ENCODE data around the gene PDE11A. TPM values are rescaled to one million over a fixed set of nuclear protein-coding genes. Genes with fewer than 3 reads are reported as not detected.

PDE11A gene
- total RNA-seq, 2 donors from 2014 or later, result 1.5 to 1.9 TPM

DNA sequence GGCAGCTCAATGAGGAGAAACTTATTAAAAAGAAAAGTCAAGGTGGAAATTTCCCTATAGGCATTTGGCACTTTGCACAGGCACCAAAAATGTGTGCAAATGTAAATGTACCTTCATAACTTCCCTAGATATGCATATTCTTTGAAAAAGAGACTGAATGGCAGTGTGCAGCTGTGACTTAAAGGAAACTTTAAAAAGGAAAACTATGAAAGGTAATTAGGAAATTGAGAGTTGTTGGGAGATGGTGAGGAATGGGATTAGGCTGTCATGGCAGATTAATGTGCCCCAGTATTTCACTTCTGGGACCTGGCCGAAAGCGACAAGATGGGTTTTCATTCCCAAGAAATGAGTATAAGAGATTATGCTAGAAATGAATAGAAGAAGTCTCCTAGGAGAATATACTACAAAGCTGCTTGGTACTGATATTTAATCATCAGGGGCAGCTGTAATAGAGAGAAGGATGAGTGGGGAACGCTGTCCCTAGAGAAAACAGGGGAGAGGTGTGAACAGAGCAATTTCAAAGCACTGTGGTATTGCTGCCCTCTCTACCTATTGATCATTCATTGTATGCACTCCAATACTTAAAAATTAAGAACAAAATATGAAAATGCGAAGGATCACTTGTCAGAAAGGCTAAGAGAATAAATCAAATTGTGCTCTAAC, 366.9 kb downstream of the PDE11A start:
- Histone ChIP-seq H3K27me3 (ENCODE audit: control insufficient read depth, insufficient read depth, low read length, poor library complexity, severe bottlenecking) (peaks cover 22% of the 10 kb centered on the region), H3K9ac (ENCODE audit: extremely low read depth, low read length, poor library complexity, severe bottlenecking) (no peak overlapping the region), H3K4me1 (ENCODE audit: control insufficient read depth, insufficient read depth, low read length) (no peaks in the 10 kb centered on the region), H3K4me3 (ENCODE audit: low read length) (no peak overlapping the region), H3K36me3 (ENCODE audit: control insufficient read depth, insufficient read depth, low read length) (no peaks in the 10 kb centered on the region), H3K9me3 (ENCODE audit: control insufficient read depth, low read length) (no peaks in the 10 kb centered on the region), H3K27ac (ENCODE audit: low read depth, low read length) (no peak overlapping the region)
- Mint-ChIP-seq H3K9me3 (no peaks in the 10 kb centered on the region), H3K27ac (no peak overlapping the region), H3K36me3 (ENCODE audit: low read depth) (no peaks in the 10 kb centered on the region), H3K27me3 (ENCODE audit: insufficient read depth) (peaks cover 5% of the 10 kb centered on the region), H3K4me1 (peaks cover 2% of the 10 kb centered on the region), H3K4me3 (no peak overlapping the region)
- WGBS, 2 experiments (ENCODE audit: insufficient coverage in 1 of 2, insufficient read length in 1 of 2), result 94 to 100% methylated on average over 2 to 4 of the region's 4 CpGs
- TF ChIP-seq, protein P1, sequence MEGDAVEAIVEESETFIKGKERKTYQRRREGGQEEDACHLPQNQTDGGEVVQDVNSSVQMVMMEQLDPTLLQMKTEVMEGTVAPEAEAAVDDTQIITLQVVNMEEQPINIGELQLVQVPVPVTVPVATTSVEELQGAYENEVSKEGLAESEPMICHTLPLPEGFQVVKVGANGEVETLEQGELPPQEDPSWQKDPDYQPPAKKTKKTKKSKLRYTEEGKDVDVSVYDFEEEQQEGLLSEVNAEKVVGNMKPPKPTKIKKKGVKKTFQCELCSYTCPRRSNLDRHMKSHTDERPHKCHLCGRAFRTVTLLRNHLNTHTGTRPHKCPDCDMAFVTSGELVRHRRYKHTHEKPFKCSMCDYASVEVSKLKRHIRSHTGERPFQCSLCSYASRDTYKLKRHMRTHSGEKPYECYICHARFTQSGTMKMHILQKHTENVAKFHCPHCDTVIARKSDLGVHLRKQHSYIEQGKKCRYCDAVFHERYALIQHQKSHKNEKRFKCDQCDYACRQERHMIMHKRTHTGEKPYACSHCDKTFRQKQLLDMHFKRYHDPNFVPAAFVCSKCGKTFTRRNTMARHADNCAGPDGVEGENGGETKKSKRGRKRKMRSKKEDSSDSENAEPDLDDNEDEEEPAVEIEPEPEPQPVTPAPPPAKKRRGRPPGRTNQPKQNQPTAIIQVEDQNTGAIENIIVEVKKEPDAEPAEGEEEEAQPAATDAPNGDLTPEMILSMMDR (conservative IDR thresholded peaks at IDR 0.05), result no peak
- DNase-seq, result no peak

DNA sequence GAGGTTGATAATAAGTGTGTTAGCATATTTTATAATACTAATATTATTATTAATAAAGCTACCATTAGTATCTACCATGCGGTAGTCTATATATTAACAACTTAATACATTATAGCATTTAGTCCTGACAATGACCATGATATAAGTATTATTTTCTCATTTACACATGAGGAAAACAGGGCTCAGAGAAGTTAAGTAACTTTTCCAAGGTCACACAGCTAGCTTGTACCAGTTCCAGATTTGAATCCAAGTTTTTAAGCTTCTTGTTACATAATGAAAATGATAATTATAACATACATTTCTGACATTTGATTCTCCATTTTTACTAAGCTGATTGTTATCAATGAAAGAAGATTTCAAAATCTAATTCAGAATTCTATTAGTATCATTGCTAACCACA, 369.4 kb downstream of the PDE11A start:
- Mint-ChIP-seq H3K4me3 (no peak overlapping the region), H3K4me1 (peaks cover 6% of the 10 kb centered on the region), H3K27ac (no peak overlapping the region), H3K36me3 (ENCODE audit: low read depth) (no peaks in the 10 kb centered on the region), H3K9me3 (no peaks in the 10 kb centered on the region), H3K27me3 (ENCODE audit: insufficient read depth) (peaks cover 5% of the 10 kb centered on the region)
- no peaks in the 10 kb centered on the region for H3K4me1 ChIP-seq (ENCODE audit: control insufficient read depth, insufficient read depth, low read length)
- H3K27ac ChIP-seq (ENCODE audit: low read depth, low read length), result no peak overlapping the region
- DNase-seq, result no peak
- no peaks in the 10 kb centered on the region for H3K36me3 ChIP-seq (ENCODE audit: control insufficient read depth, insufficient read depth, low read length)
- 80% methylated on average over 1 of the region's 1 CpG; no CpG with 5 or more reads in 1 of the 2 experiments for WGBS, 2 experiments (ENCODE audit: insufficient coverage in 1 of 2, insufficient read length in 1 of 2)
- H3K9ac ChIP-seq (ENCODE audit: extremely low read depth, low read length, poor library complexity, severe bottlenecking), result no peak overlapping the region
- H3K4me3 ChIP-seq (ENCODE audit: low read length), result no peak overlapping the region
- no peaks in the 10 kb centered on the region for H3K9me3 ChIP-seq (ENCODE audit: control insufficient read depth, low read length)
- H3K27me3 ChIP-seq (ENCODE audit: control insufficient read depth, insufficient read depth, low read length, poor library complexity, severe bottlenecking), result peaks cover 10% of the 10 kb centered on the region
- TF ChIP-seq, protein P1 (conservative IDR thresholded peaks at IDR 0.05), result no peak

DNA sequence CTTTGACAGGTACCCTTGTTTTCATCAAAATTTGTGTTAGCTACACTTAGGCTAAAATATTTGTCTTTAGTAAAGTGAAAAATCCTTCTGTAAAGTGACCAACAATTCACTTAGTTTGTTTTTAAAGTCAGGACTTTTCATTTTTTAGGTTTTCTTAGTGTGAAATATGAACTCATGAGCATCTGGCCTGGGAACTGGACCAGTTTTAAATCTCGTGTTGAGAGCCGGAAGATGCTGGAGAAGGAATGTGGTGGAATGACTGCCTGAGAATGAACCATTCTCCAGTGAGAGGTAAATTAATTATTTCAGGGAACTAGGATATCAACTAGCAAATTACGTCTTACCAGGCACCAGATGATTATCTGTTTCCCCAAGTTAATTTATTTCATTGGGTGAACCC, 374.3 kb downstream of the PDE11A start:
- no peaks in the 10 kb centered on the region for H3K27me3 Mint-ChIP-seq (ENCODE audit: insufficient read depth)
- WGBS, 2 experiments (ENCODE audit: insufficient coverage in 1 of 2, insufficient read length in 1 of 2), result 82 to 96% methylated on average over 2 to 3 of the region's 3 CpGs
- peaks cover 9% of the 10 kb centered on the region for H3K4me1 ChIP-seq (ENCODE audit: control insufficient read depth, insufficient read depth, low read length)
- H3K9me3 Mint-ChIP-seq, result no peaks in the 10 kb centered on the region
- no peak overlapping the region for H3K27ac Mint-ChIP-seq
- no peak overlapping the region for H3K27ac ChIP-seq (ENCODE audit: low read depth, low read length)
- no peak overlapping the region for H3K4me3 Mint-ChIP-seq
- no peaks in the 10 kb centered on the region for H3K9me3 ChIP-seq (ENCODE audit: control insufficient read depth, low read length)
- no peaks in the 10 kb centered on the region for H3K36me3 ChIP-seq (ENCODE audit: control insufficient read depth, insufficient read depth, low read length)
- H3K27me3 ChIP-seq (ENCODE audit: control insufficient read depth, insufficient read depth, low read length, poor library complexity, severe bottlenecking), result no peaks in the 10 kb centered on the region
- H3K36me3 Mint-ChIP-seq (ENCODE audit: low read depth), result no peaks in the 10 kb centered on the region
- H3K4me1 Mint-ChIP-seq, result peaks cover 33% of the 10 kb centered on the region
- TF ChIP-seq, protein P1 (conservative IDR thresholded peaks at IDR 0.05), result no peak
- DNase-seq, result no peak
- H3K4me3 ChIP-seq (ENCODE audit: low read length), result no peak overlapping the region
- no peak overlapping the region for H3K9ac ChIP-seq (ENCODE audit: extremely low read depth, low read length, poor library complexity, severe bottlenecking)
